Measurements from ENCODE around the gene NKIRAS1.
"Not testable (repeated sequence)": the region's sequence is repeated elsewhere in the genome, so short reads cannot be mapped to it uniquely, and the experiment has no call there.

Gene NKIRAS1

DNA sequence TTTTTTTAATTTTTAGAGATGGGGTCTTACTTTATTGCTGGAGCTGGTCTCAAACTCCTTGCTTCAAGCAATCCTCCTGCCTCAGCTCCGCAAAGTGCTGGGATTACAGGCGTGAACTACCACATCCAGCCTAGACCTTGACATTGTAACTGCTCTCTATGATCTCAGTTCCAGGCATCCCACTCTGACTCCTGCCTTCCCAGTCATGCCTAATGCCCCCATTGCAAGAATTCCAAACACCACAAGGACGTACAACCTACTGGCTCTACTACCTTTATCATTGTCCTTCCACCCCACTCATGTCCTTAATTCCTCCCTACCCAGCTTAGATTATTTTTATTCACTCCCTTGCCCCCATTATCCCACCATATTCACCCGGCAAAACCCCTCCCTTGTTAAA lies 21.6 kb downstream of the NKIRAS1 start:
- DNase-seq: no peak

DNA sequence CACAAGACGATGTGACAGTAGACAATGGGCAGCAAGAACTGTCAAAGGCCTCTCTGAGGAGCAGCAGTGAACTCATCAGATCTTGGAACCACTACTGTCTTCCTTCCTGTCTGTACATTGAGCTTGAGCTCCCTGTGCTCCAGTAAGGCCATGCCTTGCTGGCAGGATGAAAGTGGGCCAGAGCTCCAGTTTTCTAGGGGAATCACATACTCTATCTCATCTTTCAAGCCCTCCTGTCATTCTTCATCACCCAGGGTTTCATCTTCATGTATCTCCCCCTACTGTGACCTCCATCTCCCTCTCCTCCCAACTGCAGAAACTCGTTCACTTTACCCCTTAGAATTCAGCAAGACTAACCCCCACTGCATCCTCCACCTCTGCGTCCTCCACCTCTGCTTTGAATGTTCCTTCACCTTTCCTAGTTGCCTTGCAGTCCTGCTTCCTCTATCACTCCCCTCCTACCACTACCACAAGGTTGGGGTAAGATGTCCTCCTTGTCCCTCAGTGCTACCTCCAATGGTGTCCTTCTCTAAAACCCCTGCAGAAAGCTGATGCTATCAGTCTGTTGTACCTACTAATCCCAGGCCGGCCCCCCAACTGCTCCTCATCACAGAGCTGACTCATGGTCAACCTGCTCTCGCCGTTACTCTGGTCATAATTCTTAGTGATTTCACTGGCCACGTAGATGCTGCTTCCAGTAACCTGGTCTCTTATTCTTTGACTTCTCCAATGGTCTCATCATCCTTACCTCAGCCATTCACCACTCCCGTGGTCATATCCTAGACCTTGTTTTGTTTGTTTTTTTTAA lies 22.3 kb downstream of the NKIRAS1 start:
- DNase-seq: no peak

DNA sequence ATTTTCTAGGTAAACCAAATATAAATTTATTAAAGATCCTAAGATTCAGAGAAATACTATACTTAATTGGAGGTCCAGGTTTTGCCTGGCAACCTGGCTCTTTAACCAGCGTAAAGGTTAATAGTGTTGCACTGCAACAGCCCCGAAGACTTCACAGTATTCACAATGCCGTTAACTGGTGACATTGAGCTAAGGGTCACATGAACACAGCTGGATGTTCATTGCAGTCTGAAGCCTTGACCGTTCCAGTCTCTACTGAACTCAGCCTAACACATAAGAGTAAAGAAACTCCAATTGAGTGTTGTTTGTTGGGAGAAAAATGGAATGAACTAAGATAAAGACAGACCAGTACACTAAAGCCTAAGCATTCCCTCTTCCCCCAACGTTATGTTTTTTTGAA lies 26.8 kb downstream of the NKIRAS1 start:
- no peak for DNase-seq

DNA sequence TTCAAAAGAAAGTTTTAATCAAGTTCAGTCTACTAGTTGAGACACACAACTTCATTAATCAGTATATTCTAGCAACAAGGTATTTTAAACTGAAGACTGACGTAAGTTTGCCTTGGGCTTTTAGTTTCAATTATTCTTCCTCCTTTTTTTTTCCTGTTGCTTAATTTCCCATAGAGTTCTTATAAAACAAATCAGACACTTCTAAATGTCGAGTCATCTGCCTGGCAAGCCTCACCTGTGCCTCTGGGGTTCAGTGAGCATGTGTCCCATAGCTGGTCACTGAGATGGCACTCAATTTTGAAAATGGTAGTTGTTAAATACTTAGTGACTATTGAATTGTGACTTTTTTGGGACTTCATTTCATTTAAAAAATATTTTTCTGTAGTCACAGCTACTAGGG lies 27.4 kb downstream of the NKIRAS1 start:
- no peak for DNase-seq

DNA sequence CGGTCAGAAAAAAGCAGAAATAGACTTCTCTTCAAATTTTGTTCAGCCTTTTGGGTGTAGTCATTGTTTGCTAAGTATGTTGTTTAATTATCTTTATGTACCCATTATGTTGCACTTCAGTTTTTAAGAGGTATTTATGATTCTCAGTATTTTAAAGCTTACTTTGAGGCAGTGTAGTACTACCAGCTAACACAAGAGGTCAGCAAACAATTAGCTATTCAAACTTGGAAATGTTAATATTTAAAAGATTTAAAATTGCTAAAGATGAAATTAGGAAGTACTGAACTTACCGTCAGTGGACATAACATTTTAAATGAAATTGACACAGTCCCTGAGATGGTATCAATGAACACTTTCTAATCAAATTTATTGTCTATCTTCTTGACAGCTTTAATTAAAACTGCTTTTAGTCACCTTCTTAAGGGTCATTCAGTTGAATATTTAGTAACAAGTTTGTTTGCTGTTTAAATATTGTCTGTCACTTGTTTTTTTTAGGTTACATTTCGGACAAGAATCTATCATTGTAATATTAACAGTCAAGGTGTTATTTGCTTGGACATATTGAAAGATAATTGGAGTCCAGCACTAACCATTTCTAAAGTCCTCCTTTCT lies 28.1 kb downstream of the NKIRAS1 start:
- no peak for DNase-seq

DNA sequence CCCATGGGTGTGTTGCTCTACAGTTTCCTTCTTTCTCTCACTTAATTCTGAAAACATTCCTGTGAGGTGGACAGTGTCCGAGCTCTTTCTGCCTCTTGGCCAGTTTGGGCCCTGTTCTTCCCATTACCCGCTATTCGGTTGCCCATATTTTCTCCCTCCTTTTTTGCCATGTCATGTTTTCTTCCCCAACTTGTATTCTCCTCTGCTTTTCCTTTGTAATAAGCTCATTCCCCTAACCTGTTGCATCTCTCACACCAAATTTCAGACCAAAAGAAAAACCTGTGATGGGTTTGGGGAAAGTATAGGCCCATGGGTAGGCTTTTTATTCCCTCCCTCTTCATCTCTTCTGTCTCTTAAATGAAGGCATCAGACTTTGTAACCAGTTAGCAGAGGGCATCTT lies 30.5 kb downstream of the NKIRAS1 start:
- no peak for DNase-seq

DNA sequence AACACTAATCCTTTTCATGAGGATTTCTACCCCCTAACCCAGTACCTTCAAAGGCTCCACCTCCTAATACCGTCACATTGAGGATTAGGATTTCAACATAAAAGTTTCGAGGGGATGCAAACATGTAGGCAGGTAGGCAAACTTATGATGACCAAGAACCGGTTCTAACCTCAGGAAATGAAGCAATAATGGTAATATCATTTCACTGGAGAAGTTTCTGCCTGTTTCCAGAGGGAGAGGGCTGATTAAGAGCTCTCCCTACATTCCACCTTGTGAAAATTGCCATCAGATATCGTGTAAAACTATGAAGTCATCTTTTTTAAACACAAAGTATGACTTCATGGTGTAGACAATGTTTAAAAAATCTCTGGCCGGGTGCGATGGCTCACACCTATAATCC lies 31.6 kb downstream of the NKIRAS1 start:
- DNase-seq: no peak

DNA sequence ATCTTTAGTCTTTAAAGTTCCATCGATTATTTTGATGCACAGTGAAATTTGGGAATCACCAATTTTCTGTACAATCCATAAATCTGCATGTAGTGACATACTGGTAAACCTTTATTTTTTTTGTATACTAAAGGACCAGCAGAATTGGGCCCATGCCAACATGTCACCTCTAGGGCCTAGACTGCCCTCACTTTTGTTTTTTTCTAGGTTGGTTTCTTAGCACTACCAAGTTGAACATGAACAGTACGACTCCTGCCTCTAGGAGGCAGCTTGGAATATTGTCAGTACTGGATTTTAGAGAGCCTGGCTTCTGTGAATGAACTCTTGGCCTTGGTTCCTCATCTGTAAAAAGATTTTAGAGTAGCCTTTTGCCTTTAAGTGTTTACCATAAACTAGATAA lies 32.3 kb downstream of the NKIRAS1 start:
- no peak for DNase-seq

DNA sequence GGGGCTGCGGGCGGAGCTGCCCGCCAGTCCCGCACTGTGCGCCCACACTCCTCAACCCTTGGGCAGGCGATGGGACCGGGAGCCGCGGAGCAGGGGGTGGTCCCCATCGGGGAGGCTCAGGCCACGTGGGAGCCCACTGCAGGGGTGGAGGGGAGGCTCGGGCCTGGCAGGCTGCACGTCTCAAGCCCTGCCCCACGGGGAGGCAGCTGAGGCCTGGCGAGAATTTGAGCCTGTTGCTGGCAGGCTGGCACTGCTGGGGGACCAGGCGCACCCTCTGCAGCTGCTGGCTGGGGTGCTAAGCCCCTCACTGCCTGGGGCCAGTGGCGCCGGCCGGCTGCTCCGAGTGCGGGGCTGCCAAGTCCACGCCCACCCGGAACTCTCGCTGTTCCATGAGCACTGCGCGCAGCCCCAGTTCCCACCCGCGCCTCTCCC lies 34.3 kb downstream of the NKIRAS1 start:
- DNase-seq: no peak

DNA sequence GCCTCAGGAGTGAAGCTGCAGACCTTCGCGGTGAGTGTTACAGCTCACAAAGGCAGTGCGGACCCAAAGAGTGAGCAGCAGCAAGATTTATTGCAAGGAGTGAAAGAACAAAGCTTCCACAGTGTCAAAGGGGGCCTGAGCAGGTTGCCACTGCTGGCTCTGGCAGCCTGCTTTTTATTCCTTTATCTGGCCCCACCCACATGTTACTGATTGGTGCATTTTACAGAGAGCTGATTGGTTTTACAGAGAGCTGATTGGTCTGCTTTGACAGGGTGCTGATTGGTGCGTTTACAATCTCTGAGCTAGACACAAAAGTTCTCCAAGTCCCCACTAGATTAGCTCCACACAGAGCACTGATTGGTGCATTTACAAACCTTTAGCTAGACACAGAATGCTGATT lies 34.8 kb downstream of the NKIRAS1 start:
- DNase-seq: not testable (repeated sequence)

DNA sequence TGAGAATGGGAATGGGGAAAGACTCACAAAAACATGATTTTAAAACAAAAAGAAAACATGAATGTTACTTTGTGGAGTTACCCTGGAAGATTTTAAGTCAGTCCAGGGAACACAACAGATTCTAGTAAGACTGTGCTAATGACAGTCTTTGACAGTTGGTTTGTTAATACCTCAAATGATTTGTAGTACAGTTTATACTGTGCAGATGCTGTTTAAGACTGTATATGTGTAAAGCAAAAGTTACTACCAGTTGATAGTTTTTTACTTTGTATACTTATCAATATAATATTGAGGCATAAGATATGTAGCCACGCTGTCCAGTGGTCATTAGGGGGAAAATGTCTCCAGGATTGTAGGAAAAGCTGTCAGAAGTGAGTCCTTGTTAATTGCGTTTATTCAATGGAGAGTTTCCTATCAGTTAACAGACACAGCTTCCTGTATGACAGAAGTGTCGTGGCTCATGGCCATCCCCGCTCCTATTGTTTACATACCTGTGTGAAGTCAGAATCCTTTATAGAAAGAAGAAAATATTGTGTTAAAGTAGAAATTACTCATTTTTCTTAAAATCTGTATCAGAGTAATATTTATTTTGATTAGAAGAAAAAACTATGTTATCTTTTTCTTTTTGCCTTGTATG lies 36.0 kb downstream of the NKIRAS1 start:
- no peak for DNase-seq

DNA sequence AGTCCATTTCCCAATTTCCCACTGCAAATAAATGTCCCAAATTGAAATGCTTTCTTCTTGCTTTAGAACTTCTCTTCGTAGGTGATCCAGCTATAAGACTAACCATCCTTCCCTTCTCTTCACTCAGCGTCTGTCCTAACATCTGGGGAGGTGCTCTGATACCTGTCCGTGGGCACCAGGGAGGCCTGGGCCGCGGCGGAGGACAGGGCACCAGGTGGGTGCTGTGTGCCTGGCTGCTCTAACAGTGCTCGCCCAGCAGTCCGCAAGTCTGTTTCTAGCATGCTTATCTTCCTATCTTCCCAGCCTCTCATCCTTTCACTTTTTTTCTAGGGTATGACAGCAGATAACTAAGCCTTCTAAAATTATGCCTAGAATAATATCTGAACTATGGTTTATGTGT lies 37.3 kb downstream of the NKIRAS1 start:
- DNase-seq: no peak

DNA sequence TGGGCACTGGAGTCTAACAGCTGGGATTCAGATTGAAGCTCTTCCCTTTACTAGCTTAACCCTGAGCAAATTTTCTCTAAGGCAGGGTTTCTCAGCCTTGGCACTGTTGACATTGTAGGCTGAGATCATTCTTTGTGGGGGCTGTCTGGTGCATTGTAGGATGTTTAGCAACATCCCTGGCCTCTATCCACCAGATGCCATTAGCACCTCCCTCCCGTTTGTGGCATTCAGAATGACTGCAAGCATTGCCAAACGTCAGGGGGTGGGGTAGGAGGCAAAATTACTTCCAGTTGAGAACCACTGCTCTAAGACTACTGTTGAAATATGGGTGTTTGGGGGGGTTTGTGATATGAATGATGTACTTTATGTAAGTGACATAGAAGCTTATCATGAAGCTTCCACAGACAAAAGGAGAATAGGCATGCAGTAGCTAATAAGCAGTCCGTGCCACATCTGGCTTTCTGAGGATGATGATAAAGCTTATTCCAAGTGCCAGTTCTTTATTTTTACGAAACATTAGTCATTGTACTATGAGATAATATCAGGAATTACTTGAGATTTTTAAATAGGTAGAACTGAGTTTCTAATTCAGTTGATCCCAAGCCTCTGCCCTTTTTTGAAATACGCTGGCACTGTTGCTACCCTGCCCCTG lies 39.3 kb downstream of the NKIRAS1 start:
- no peak for DNase-seq

DNA sequence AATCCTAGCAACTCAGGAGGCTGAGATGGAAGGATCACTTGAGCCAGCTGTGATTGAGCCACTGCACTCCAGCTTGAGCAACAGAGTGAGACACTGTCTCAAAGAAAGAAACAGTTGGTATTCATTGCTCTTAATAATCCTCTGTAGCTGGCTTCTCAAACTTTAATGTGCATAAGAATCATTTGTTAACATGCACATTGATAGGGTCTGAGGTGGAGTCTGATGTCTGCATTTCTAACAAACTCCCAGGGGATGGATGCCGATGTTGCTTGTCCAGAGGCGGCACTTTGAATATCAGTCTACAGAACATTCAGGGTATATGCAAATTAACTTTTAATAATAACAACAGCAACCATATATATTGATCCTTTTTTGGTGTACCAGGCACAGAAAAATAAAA lies 39.9 kb downstream of the NKIRAS1 start:
- DNase-seq: no peak

DNA sequence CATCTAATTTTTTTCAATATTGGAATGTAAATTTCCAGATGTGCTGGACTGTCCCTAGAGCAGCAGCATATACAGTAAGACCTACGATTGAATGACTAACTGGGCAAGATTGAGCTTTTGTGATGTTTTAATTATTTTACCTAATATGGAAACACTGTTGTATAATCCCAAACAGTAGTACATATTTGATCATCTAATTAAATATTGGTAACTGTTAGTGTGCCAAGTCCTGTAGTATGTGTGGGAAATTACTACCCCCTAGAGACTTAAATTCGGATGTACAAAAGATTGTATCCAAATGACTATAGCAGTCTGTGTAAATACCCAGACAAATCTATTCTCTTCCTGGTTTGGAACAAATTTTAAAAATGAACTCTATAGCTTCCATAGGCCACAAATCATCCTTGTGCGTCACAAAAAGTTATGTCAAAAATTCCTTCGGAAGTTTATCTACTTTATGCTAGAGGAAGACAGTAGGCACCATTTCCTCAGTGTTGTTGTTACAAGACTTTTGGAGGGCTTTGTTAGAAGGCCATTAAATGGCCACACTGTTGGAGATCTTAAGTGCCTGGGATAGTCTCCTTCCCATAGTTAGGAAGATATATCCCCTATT lies 41.6 kb downstream of the NKIRAS1 start:
- DNase-seq: no peak

DNA sequence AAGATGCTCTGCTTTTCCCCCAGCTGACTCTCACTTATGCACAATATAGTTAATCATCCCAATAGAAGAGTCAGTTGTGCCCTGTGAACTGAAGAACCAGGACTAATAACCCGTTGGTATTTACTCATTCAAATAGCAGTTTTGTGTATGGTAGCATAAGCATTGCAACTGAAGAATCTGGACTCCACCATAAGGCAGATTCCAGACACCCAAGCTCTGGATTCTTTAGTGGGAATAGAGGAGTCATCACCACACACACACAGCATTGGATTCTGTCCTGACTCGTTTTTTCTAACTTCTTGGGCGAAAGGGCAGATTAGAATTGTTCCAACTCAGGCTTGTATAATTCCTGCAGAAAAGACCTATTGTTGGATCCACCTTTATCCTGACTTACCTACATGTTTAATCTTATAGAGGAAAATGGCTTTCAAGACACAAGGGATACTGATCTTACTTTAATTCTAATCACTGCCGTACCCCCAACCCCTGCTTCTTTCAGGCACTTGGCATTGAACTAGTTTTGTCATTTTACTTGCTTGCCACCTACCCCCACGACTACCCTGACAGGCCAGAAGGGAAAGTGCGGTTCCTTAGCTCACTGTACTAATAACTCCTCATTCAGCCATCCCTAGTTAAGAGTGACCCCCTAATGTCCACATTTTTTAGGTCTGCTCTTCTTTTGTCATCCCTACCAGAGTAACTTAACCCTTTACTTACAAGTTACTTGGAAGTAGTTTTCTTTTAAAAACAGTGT lies 42.3 kb downstream of the NKIRAS1 start:
- no peak for DNase-seq

DNA sequence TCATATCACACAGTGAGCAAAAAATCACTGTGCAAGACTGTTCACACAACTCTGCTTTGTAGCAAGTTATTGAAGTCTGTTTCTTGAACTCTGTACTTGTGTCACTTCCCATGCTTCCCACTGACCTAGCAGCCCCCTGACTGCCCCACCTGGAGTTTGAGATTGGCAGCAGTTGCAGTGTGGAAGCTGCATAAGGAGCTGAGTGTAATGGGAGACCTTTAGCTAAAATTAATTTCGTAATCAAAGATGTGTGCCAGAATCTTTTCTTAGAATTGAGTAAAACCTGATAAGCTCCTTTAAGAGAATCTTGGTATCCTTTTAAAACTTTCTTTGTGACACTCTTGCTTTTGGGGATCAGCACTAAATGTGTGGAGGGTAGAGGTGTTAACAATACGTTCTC lies 42.8 kb downstream of the NKIRAS1 start:
- DNase-seq: no peak

DNA sequence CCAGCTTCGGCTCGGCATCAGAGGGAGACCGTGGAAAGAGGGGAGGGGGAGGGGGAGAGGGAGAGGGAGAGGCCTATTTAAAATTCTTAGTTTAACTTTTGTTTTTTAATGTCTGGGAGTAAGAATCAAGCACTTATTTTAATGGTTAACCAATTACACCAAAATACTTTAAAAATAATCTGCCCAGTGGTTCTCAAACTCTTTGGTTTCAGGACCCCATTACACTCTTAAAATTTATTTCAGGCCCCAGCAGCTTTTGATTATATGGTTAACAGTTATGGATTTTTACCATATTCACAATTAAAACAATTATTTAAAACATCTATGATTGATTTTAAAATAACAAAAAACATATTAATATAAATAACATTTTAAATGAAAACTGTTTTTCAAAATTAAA lies 44.5 kb downstream of the NKIRAS1 start:
- no peak for DNase-seq

DNA sequence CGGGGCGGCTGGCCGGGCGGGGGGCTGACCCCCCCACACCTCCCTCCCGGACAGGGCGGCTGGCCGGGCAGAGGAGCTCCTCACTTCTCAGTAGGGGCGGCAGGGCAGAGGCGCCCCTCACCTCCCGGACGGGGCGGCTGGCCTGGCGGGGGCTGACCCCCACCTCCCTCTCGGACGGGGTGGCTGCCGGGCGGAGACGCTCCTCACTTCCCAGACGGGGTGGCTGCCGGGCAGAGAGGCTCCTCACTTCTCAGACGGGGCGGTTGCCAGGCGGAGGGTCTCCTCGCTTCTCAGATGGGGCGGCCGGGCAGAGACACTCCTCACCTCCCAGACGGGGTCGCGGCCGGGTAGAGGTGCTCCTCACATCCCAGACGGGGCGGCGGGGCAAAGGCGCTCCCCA lies 45.4 kb downstream of the NKIRAS1 start:
- DNase-seq: not testable (repeated sequence)

DNA sequence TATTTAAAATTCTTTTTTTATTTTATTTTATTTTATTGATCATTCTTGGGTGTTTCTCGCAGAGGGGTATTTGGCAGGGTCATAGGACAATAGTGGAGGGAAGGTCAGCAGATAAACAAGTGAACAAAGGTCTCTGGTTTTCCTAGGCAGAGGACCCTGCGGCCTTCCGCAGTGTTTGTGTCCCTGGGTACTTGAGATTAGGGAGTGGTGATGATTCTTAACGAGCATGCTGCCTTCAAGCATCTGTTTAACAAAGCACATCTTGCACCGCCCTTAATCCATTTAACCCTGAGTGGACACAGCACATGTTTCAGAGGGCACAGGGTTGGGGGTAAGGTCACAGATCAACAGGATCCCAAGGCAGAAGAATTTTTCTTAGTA lies 46.1 kb downstream of the NKIRAS1 start:
- not testable (repeated sequence) for DNase-seq

DNA sequence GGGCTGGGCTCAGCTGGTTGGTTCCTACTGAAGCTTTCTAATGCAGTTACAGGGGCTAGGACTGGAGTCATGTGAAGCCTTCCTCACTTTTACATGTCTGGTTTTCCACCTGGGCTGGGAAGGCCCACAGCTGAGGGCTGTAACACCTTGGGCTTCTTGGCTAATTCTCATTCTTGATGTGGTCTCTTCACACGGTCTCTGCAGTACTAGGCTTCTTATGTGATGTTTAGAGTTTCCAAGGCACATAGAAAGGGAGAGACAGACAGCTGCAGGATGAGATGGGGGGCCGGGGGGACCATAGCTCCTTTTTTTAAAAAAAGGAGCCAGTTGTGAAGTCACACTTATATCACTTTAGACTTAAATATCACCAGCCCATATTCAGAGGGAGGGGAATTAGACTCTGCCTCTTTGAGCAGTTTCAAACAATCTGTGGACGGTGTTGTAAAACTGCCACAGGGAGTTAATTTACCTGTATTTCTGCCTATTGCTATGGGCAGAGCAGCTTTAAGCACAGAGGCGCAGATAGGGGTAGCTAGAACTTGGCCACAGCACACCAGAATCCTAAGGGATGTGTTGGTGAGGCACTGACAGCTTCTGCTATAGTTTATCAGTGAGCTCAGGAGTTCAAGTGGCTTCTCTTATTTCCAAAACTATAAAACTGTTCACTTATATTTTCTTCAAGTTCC lies 46.7 kb downstream of the NKIRAS1 start:
- no peak for DNase-seq

DNA sequence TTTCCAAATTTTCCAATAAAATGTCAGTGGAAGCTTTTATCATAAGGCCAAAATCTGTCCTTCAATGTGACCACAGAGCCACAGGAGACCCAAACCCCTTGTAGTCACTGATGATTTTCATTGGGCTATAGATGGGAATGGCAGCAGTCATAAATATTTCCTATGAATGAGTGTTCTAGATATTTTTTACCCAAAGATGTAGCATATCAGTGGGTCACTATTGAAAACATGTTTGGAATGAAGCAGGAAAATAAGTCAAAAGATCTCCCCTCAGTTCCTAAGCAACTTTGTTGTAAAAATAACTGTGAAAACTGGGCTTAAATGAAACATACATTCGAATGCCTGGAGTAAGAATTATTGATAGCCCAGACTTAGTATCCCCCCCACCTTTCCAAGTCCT lies 49.0 kb downstream of the NKIRAS1 start:
- no peak for DNase-seq

Data from cortex of kidney (tissue), 1 donor.